Measurements from ENCODE around the gene SEL1L2. TPM values are rescaled to one million over a fixed set of nuclear protein-coding genes. Genes with fewer than 3 reads are reported as not detected.

SEL1L2 gene
- total RNA-seq, 6 experiments from 2014 or later, result not detected

GRCh38 chr20:14012671-14013070, 22.3 kb upstream of the SEL1L2 start:
- no peak for ATAC-seq

GRCh38 chr20:14009208-14009607, 18.8 kb upstream of the SEL1L2 start:
- ATAC-seq, result no peak
- no peaks in the 10 kb centered on the region for H3K36me3 ChIP-seq
- WGBS (ENCODE audit: insufficient coverage, low coverage, low lambda C conversion rate, missing lambda C conversion rate), result 82% methylated on average over 2 of the region's 2 CpGs

More at GRCh38 chr20:14012671-14013070, 22.3 kb upstream of the SEL1L2 start:
- Histone ChIP-seq H3K27me3 (no peaks in the 10 kb centered on the region), H3K27ac (no peak overlapping the region), H3K36me3 (no peaks in the 10 kb centered on the region), H3K4me1 (no peaks in the 10 kb centered on the region), H3K4me3 (no peak overlapping the region), H3K9me3 (no peaks in the 10 kb centered on the region)
- DNase-seq, result no peak
- TF ChIP-seq POLR2A (IDR thresholded peaks at IDR 0.05), result no peak
- no peak for TF ChIP-seq CTCF (IDR thresholded peaks at IDR 0.05)
- WGBS (ENCODE audit: insufficient coverage, low coverage, low lambda C conversion rate, missing lambda C conversion rate), result 97% methylated on average over 3 of the region's 3 CpGs
- intact Hi-C loops (cut with DNase I), result no loop called here

GRCh38 chr20:14005996-14006395, 15.6 kb upstream of the SEL1L2 start:
- DNase-seq (no peak), ATAC-seq (no peak)
- no peak overlapping the region for H3K4me3 ChIP-seq
- 79% methylated on average over 4 of the region's 4 CpGs for WGBS (ENCODE audit: insufficient coverage, low coverage, low lambda C conversion rate, missing lambda C conversion rate)
- H3K27me3 ChIP-seq, result no peaks in the 10 kb centered on the region
- H3K9me3 ChIP-seq, result no peaks in the 10 kb centered on the region
- TF ChIP-seq CTCF (IDR thresholded peaks at IDR 0.05), result no peak
- no peak for TF ChIP-seq POLR2A (IDR thresholded peaks at IDR 0.05)
- intact Hi-C loops (cut with DNase I), result no loop called here
- H3K4me1 ChIP-seq, result no peaks in the 10 kb centered on the region
- H3K36me3 ChIP-seq, result no peaks in the 10 kb centered on the region
- no peak overlapping the region for H3K27ac ChIP-seq

More at GRCh38 chr20:14009208-14009607, 18.8 kb upstream of the SEL1L2 start:
- H3K4me1 ChIP-seq, result no peaks in the 10 kb centered on the region
- no peaks in the 10 kb centered on the region for H3K27me3 ChIP-seq
- intact Hi-C loops (cut with DNase I), result no loop called here
- DNase-seq, result no peak
- no peaks in the 10 kb centered on the region for H3K9me3 ChIP-seq
- TF ChIP-seq POLR2A (IDR thresholded peaks at IDR 0.05) (no peak), CTCF (IDR thresholded peaks at IDR 0.05) (no peak)
- H3K27ac ChIP-seq, result no peak overlapping the region
- H3K4me3 ChIP-seq, result no peak overlapping the region

GRCh38 chr20:14000917-14001316, 10.5 kb upstream of the SEL1L2 start:
- Histone ChIP-seq H3K4me3 (no peak overlapping the region), H3K27me3 (no peaks in the 10 kb centered on the region), H3K36me3 (no peaks in the 10 kb centered on the region), H3K27ac (no peak overlapping the region), H3K9me3 (no peaks in the 10 kb centered on the region), H3K4me1 (peaks cover 0 to 7% (median 0%) of the 10 kb centered on the region in 4 donors)
- ATAC-seq (no peak), DNase-seq (no peak)
- TF ChIP-seq POLR2A (IDR thresholded peaks at IDR 0.05) (no peak), CTCF (IDR thresholded peaks at IDR 0.05) (no peak)
- WGBS (ENCODE audit: insufficient coverage, low coverage, low lambda C conversion rate, missing lambda C conversion rate), result 90% methylated on average over 1 of the region's 1 CpG
- intact Hi-C loops (cut with DNase I), result no loop called here

GRCh38 chr20:13996265-13996664, 5.9 kb upstream of the SEL1L2 start:
- TF ChIP-seq POLR2A (IDR thresholded peaks at IDR 0.05), result no peak
- no peak for TF ChIP-seq CTCF (IDR thresholded peaks at IDR 0.05)
- H3K9me3 ChIP-seq, result peaks cover 0 to 9% (median 0%) of the 10 kb centered on the region in 4 donors
- H3K27ac ChIP-seq, result no peak overlapping the region
- 5% methylated on average over 11 of the region's 13 CpGs for WGBS (ENCODE audit: insufficient coverage, low coverage, low lambda C conversion rate, missing lambda C conversion rate)
- peak overlapping the region; percentile 64 to 79 (median 76) for H3K4me3 ChIP-seq
- intact Hi-C loops (cut with DNase I), result no loop called here
- DNase-seq (no peak), ATAC-seq (peak in 1 of 4 donors; percentile 0)
- H3K36me3 ChIP-seq, result no peaks in the 10 kb centered on the region
- no peaks in the 10 kb centered on the region for H3K27me3 ChIP-seq
- peaks cover 0 to 7% (median 0%) of the 10 kb centered on the region in 4 donors for H3K4me1 ChIP-seq

Data from right lobe of liver (tissue), 6 donors.